H54 (cell line): ENCODE results near the gene MKNK2.
"Not testable (repeated sequence)": the region's sequence is repeated elsewhere in the genome, so short reads cannot be mapped to it uniquely, and the experiment has no call there.

Source experiments
- DNase-seq: peaks from one replicate; pipeline ENCODE4 v3.0.0; 2011; ENCODE audit warnings: low spot score, mixed read lengths; ENCODE audit not compliant: insufficient read length
- FAIRE-seq: peaks from 3 replicates; lab custom pipeline; 2011; peaks lifted over from hg19 to GRCh38; lab: Jason Lieb, UNC
- POLR2A ChIP-seq: IDR thresholded peaks from 2 replicates; pipeline ENCODE4 v1.6.1; 2011; ENCODE audit warnings: low read depth, mild to moderate bottlenecking, low read length

Gene MKNK2

GRCh38 chr19:2050991-2051772 lies at the start of gene MKNK2:
TSS of gene MKNK2 (minus strand) at chr19:2051244. CDS start at chr19:2050851, 393 bp downstream.
- peak; percentile 100 for TF ChIP-seq POLR2A
- FAIRE-seq = no peak
- DNase-seq = peak; percentile 86

GRCh38 chr19:2100719-2101061 lies 49.6 kb upstream of the MKNK2 start:
- no peak for TF ChIP-seq POLR2A
- FAIRE-seq = no peak
- DNase-seq = no peak

GRCh38 chr19:2099937-2100718 lies 49.1 kb upstream of the MKNK2 start:
- DNase-seq (no peak), FAIRE-seq (no peak)
- TF ChIP-seq POLR2A = no peak

DNA sequence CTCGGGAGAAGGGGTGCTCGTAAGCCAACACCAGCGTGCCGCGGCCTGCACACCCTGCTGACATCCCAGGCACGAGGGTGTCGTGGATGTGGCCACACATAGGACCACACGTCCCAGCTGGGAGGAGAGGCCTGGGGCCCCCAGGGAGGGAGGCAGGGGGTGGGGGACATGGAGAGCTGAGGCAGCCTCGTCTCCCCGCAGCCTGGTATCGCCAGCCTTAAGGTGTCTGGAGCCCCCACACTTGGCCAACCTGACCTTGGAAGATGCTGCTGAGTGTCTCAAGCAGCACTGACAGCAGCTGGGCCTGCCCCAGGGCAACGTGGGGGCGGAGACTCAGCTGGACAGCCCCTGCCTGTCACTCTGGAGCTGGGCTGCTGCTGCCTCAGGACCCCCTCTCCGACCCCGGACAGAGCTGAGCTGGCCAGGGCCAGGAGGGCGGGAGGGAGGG lies 48.0 kb upstream of the MKNK2 start:
- no peak for TF ChIP-seq POLR2A
- DNase-seq (no peak), FAIRE-seq (no peak)

DNA sequence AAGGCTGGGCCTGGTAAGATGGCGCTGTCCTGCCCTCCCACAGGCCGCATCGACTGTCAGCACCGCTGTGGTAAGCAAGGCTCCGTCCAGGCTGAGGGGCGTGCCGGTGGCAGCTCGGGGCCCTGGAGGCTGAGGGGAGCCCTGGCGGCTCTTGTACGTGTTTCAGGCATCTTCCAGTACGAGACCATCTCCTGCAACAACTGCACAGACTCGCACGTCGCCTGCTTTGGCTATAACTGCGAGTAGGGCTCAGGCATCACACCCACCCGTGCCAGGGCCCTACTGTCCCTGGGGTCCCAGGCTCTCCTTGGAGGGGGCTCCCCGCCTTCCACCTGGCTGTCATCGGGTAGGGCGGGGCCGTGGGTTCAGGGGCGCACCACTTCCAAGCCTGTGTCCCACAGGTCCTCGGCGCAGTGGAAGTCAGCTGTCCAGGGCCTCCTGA lies 46.9 kb upstream of the MKNK2 start:
- DNase-seq (no peak), FAIRE-seq (no peak)
- TF ChIP-seq POLR2A = no peak

DNA sequence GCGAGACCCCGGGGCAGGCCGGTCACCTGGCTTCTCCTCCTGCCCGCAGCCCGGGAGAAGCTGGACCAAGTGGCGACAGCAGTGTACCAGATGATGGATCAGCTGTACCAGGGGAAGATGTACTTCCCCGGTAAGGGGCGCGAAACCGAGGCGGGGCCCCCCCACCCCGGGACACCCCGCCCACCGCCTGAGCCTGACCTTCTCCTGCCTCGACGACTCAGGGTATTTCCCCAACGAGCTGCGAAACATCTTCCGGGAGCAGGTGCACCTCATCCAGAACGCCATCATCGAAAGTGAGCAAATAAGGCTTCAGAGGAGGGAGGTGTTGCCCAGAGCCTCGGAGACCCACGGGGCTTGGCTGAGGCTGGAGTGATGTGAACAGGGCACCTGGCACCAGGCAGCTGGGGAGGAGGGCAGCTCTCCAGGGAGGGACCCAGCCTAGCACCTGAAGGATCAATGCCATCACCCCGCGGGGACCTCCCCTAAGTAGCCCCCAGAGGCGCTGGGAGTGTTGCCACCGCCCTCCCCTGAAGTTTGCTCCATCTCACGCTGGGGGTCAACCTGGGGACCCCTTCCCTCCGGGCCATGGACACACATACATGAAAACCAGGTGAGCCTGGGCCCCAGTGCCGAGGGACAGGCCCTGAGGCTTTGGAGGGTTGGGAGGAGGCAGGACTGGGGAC lies 46.3 kb upstream of the MKNK2 start:
- TF ChIP-seq POLR2A = no peak
- FAIRE-seq (no peak), DNase-seq (no peak)

DNA sequence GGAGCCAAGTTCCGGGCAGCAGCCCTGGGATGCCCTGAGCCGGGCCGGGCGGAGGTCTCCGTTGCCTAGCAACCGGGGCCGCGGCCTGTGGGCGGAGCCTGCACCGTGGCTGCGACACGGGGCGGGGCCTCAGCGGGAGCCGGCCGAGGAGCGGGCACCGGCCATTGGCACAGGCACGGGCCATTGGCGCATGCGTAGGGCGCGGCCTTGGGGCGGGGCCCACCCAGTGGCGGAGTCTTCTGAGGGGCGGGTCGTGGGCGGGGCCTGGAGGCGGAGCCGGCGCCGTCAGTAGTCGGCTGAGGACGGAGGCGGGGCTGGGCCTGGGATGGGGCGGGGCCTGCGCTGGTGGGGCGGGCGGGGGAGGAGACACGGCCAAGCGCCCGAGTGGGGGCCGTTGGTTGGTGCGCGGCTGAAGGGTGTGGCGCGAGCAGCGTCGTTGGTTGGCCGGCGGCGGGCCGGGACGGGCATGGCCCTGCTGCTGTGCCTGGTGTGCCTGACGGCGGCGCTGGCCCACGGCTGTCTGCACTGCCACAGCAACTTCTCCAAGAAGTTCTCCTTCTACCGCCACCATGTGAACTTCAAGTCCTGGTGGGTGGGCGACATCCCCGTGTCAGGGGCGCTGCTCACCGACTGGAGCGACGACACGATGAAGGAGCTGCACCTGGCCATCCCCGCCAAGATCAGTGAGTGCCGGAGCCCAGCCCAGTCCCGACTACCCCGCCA lies 45.6 kb upstream of the MKNK2 start, which contains the start of gene IZUMO4:
IZUMO4 (plus strand) TSS at position 436 of the 723 bp plus-strand sequence; CDS start at position 467, 31 bp downstream.
- TF ChIP-seq POLR2A = no peak
- FAIRE-seq = peak; percentile 27
- peak; percentile 98 for DNase-seq

- FAIRE-seq (no peak), DNase-seq (peak; percentile 82)
- peak; percentile 59 for TF ChIP-seq POLR2A
These were observed 45.0 kb upstream of the MKNK2 start, which contains the start of gene MOB3A for GRCh38 chr19:2096034-2096479. TSS of gene MOB3A (minus strand) at chr19:2096326. CDS start at chr19:2078560, 17,766 bp downstream.

DNA sequence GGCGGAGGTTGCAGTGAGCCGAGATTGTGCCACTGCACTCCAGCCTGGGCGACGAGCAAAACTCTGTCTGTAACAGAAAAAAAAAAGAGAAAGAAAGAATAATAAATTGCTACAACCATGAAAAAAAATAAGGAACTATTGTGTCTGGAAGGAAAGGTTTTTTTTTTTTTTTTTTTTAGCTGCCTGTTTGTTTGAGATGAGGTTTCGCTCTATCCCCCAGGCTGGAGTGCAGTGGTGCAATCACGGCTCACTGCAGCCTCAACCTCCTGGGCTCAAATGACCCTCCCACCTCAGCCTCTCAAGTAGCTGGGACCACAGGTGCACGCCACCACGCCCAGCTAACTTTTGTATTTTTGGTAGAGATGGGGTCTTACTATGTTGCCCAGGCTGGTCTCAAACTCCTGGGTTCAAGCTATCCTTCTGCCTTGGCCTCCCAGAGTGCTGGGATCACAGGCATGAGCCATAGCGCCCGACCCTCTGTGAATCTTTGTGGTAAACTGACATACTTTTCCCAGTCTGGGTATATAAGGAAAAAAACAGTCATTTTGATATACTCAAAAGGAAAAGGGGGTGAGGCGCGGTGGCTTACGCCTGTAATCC lies 41.0 kb upstream of the MKNK2 start:
- not testable (repeated sequence) for DNase-seq, FAIRE-seq

GRCh38 chr19:2089727-2090053 lies 38.6 kb upstream of the MKNK2 start:
- no peak for FAIRE-seq
- no peak for DNase-seq
- TF ChIP-seq POLR2A = no peak

- FAIRE-seq = no peak
- DNase-seq = no peak
- TF ChIP-seq POLR2A = no peak
These were observed 38.1 kb upstream of the MKNK2 start for GRCh38 chr19:2089001-2089711.

DNA sequence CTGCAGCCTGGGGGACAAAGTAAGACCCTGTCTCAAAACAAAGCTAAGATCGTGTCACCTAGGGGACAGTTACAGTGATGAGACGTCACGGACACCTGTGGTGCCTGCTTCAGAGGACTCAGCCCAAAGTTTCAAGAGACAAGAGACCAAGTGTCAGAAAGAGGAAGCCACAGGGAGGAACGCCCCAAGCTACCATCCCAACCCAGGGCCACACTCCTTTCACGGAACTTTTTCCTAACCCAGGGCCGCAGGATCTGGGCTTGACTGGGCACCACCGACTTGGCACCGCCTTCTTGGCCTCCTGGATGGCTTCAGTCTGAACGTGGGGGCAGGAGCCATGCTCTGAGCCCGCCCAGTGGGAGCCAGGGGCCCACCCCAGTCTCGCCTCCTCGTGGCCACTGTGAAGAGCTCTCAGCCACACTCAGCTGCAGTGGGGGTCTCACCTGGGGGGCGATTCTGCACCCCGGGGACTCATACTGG lies 36.6 kb upstream of the MKNK2 start:
- TF ChIP-seq POLR2A = no peak
- FAIRE-seq (no peak), DNase-seq (no peak)

- FAIRE-seq = not testable (repeated sequence)
These were observed 35.9 kb upstream of the MKNK2 start for GRCh38 chr19:2086695-2087620.

More at GRCh38 chr19:2086695-2087620, 35.9 kb upstream of the MKNK2 start:
- DNase-seq = not testable (repeated sequence)
